Cardiac fibroblast (primary cell): ENCODE data around the gene MLF2.

ENCODE experiments used
- DNase-seq, 2 donors: peaks; one replicate each; pipeline versions ENCODE4 v3.0.0 to v3.0.0-alpha.2; 2010; ENCODE audit warnings: low read depth in 2 of 2
- H3K4me3 ChIP-seq, 2 donors: replicated peaks in 1 of 2; 1 replicate in 1 of 2; 2 replicates in 1 of 2; pipeline ENCODE4 v1.5.1; 2011; ENCODE audit warnings: low read depth in 2 of 2, low read length in 2 of 2, mild to moderate bottlenecking in 2 of 2, moderate library complexity in 1 of 2
- CTCF ChIP-seq: IDR thresholded peaks from one replicate; pipeline ENCODE4 v1.5.1; 2011; ENCODE audit warnings: low read depth, mild to moderate bottlenecking, low read length, inconsistent platforms

The MLF2 gene

GRCh38 chr12:6772331-6772695 lies 19.4 kb upstream of the MLF2 start, which contains the start of gene LAG3:
Gene LAG3, plus strand, starts transcription at chr12:6772520. Its CDS starts 333 bp downstream, at chr12:6772853.
- no peak for DNase-seq
- no peak within 1 kb of the TSS for H3K4me3 ChIP-seq
- TF ChIP-seq CTCF = no peak

- H3K4me3 ChIP-seq = no peak overlapping the region
- DNase-seq = peak; percentile 36 to 44
- no peak for TF ChIP-seq CTCF
These were observed 18.8 kb upstream of the MLF2 start for GRCh38 chr12:6771509-6772330.

GRCh38 chr12:6771091-6771495 lies 18.2 kb upstream of the MLF2 start:
- DNase-seq = no peak
- TF ChIP-seq CTCF = no peak

GRCh38 chr12:6770600-6770999 lies 17.7 kb upstream of the MLF2 start:
- no peak for TF ChIP-seq CTCF
- H3K4me3 ChIP-seq = no peak overlapping the region
- no peak for DNase-seq

More at GRCh38 chr12:6771091-6771495, 18.2 kb upstream of the MLF2 start:
- no peak overlapping the region for H3K4me3 ChIP-seq

- TF ChIP-seq CTCF = no peak
- no peak overlapping the region for H3K4me3 ChIP-seq
- no peak for DNase-seq
These were observed 17.2 kb upstream of the MLF2 start for GRCh38 chr12:6770094-6770493.

GRCh38 chr12:6769666-6770065 lies 16.7 kb upstream of the MLF2 start:
- H3K4me3 ChIP-seq = no peak overlapping the region
- no peak for DNase-seq
- no peak for TF ChIP-seq CTCF
